Epithelial cell of proximal tubule (primary cell): ENCODE measurements around the gene ZMYM3. TPM values are rescaled to one million over a fixed set of nuclear protein-coding genes. Genes with fewer than 3 reads are reported as not detected.

ENCODE experiments used
- DNase-seq: peaks from one replicate; pipeline ENCODE4 v3.0.0-alpha.2; 2011; ENCODE audit warnings: low read depth
- H3K4me3 ChIP-seq: 2 replicates; pipeline ENCODE4 v1.5.1; 2011; ENCODE audit warnings: low read depth, mild to moderate bottlenecking, low read length
- total RNA-seq: library from RNA; depleted of rRNA; stranded (reverse); fragments of >200 nt; gene quantifications from 2 replicates; pipeline ENCODE4 v1.2.3, GENCODE V29; 2015
- TF ChIP-seq, protein P1 (sequence below): conservative IDR thresholded peaks from 2 replicates; pipeline ENCODE4 v1.5.1; 2012; ENCODE audit warnings: low read depth, mild to moderate bottlenecking, low read length

Gene ZMYM3
- total RNA-seq, 1 donor from 2014 or later = 13.8 TPM

DNA sequence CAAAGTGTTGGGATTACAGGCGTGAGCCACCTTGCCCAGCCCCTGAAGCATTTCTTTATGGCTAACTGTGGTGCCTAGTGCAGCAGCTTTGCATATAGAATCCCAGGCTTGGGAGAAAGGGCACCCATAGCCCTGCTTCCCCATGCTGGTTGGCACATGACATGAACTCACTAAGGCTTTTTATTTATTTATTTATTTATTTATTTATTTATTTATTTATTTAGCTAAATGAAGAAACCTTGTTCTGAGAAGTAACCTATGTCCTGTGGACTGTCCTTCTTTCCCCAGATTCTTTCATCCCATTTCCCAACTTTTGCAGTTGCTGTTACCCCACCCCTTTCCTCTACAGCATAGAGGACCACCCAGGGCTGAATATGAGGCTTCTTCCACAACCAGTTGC, 32.8 kb downstream of the ZMYM3 start:
- DNase-seq = no peak
- H3K4me3 ChIP-seq = no peak overlapping the region
- TF ChIP-seq, protein P1, sequence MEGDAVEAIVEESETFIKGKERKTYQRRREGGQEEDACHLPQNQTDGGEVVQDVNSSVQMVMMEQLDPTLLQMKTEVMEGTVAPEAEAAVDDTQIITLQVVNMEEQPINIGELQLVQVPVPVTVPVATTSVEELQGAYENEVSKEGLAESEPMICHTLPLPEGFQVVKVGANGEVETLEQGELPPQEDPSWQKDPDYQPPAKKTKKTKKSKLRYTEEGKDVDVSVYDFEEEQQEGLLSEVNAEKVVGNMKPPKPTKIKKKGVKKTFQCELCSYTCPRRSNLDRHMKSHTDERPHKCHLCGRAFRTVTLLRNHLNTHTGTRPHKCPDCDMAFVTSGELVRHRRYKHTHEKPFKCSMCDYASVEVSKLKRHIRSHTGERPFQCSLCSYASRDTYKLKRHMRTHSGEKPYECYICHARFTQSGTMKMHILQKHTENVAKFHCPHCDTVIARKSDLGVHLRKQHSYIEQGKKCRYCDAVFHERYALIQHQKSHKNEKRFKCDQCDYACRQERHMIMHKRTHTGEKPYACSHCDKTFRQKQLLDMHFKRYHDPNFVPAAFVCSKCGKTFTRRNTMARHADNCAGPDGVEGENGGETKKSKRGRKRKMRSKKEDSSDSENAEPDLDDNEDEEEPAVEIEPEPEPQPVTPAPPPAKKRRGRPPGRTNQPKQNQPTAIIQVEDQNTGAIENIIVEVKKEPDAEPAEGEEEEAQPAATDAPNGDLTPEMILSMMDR = no peak

DNA sequence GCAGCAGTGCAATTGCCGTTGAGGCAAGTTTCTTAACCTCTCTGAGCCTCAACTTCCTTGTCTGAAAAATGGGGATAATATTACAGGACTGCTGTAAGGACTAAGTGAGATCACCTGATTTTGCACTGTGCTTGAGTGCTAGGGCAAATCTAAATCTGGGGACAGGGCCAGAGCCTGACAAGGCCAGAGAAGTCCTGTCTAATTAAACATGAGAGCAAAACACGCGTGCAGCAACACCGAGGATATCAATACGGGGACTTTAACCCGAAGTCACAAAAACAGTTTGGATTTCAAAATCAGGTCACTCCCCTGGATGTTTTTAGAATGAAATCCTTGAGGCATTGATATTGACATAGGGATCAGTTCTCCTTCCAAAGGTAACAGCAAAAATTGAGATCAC, 36.6 kb downstream of the ZMYM3 start:
- TF ChIP-seq, protein P1 = no peak
- no peak overlapping the region for H3K4me3 ChIP-seq
- no peak for DNase-seq

DNA sequence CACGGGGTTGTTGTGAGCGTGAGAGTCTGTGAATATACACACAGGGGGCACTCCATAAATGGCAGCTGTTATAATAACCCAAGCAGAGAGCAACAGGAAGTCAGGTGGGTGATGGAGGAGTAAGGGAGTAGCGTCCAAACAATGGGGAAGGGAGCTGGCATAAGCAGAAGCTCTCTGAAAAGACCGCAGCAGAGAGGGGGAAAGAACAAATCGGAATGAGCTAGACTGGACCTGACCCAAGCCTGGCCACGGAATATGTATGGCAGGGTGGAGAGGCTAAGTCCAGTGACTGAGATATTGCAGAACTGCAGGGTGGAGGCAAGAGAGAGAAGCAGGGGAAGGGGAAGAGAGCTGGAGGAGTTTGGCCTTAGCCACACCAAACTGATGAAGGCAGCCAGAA, 37.5 kb downstream of the ZMYM3 start:
- peak overlapping the region; percentile 14 for H3K4me3 ChIP-seq
- TF ChIP-seq, protein P1 = no peak
- DNase-seq = no peak

DNA sequence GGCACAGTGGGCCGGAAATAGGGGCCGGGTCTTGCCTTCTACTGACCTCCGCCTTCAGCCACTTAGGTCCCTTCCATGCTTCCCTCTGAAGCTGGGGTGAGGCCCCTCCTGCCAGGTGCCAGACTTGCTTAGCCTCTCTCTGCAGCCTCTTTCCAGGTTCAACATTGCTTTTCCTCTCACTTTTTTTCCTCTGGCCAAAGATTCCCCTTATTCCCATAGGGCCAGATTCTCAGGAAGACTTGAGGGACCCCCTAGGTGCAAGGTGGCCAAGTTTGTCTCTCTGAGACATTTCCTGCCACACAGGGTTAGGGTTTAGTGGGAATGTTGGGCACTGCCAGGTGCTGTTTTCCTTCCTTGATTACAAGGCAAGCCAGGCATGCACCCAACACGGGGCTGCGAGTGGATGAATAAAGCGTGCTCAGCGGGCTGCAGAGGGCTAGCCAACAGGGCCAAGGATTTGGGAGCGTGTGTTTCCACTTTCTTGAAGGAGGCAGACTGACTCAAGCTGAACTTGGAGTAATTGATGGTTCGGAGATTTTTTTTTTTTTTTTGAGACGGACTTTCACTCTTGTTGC, 38.5 kb downstream of the ZMYM3 start:
- H3K4me3 ChIP-seq = peak overlapping the region; percentile 36
- no peak for DNase-seq
- TF ChIP-seq, protein P1 = no peak

DNA sequence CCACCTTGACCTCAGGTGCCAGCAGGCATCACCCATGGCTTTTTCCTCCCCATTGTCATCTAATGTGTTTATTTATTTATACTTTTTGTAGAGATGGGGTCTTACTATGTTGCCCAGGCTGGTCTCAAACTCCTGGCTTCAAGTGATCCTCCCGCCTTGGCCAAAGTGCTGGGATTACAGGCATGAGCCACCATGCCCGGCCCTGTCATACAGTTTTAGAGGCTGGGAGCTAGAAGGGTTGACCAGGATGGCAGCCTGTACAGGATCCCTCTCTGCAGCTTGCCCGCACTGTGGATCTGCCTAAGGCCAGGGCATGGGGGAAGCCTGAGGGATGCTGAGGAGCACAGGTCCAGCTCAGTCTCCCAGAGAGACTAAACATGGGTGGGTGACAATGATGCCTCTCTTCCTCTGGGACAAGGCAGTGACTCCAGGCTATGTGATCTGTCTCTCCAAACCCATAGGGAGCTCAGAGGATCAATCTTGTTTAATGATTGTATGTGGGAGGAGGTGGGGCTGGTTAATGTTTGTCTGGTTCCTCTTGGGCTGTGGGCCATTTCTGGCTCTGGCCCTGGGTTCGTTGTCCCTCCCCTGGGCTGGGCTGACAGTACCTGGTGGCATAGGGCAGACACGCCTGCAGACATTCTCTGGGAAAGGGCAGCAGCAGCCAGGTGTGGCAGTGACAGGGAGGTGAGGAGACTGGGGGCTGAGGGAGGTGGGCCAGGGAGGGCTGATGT, 39.2 kb downstream of the ZMYM3 start:
- TF ChIP-seq, protein P1 = no peak
- no peak for DNase-seq

DNA sequence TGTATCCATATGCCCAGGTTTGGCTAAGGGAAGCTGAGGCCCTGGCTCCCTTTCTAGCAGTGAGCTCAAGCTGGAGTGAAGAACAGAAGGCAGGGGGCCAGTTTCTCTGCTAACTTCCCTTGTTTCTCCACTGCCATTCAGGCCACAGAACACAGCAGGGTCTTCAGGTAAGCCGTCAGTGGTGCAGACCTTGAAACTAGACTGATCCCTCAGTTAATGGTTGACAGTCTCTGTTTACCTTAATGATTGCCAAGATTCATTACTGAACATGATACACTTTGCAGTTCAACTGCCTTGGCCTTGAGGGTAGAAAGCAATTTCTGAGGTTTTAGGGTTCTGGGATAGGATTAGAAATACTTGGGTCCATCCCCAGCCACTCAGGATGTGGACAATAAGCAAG, 39.8 kb downstream of the ZMYM3 start:
- DNase-seq = no peak
- TF ChIP-seq, protein P1 = no peak
- no peak overlapping the region for H3K4me3 ChIP-seq

More for the DNA sequence above, 39.2 kb downstream of the ZMYM3 start:
- H3K4me3 ChIP-seq = peak overlapping the region; percentile 36

DNA sequence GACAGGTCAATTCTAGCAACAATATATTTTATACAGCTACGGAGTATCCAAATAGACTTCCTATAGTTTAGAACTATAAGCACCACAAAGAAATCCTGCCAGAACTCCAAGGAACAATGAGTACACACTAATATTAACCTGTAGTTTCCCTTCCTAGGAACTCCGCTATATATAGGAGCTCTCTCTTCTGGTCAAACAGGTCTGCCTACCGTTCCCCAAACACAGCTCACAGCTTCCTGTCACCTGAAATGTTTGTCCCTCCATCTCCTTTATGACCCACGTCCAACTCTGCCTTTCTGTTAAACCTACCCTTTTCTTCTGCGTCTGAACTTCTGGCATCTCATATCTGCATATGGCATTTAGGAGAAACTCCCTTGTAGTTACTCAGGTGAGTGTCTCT, 41.4 kb downstream of the ZMYM3 start:
- no peak overlapping the region for H3K4me3 ChIP-seq
- DNase-seq = no peak
- TF ChIP-seq, protein P1 = no peak
